Right atrium auricular region (tissue), 2 donors: ENCODE results near the gene SEMA7A. TPM values are rescaled to one million over a fixed set of nuclear protein-coding genes. Genes with fewer than 3 reads are reported as not detected.
"Not testable (repeated sequence)": the region's sequence is repeated elsewhere in the genome, so short reads cannot be mapped to it uniquely, and the experiment has no call there.

Experiments used
- DNase-seq: peaks from one replicate; pipeline ENCODE4 v3.0.0-alpha.2; 2019; ENCODE audit warnings: low spot score
- H3K27ac ChIP-seq, 2 donors: fragments of 200-600 bp; sonication (generic); 1 replicate in 1 of 2; 2 replicates in 1 of 2; pipeline ENCODE4 v1.5.1; 2016 to 2019
- H3K27me3 ChIP-seq, 2 donors: fragments of 200-600 bp; sonication (generic); one replicate each; pipeline versions ENCODE4 v1.5.1 to v1.6.0; 2017 to 2019
- H3K36me3 ChIP-seq: fragments of 200-600 bp; sonication (generic); one replicate; pipeline ENCODE4 v1.5.1; 2016
- H3K4me1 ChIP-seq, 2 donors: fragments of 200-600 bp; sonication (generic); one replicate each; pipeline versions ENCODE4 v1.5.1 to v1.6.0; 2017 to 2019
- H3K4me3 ChIP-seq, 2 donors: fragments of 200-600 bp; sonication (generic); 1 replicate in 1 of 2; 2 replicates in 1 of 2; pipeline ENCODE4 v1.5.1; 2017 to 2019; ENCODE audit warnings: mild to moderate bottlenecking in 1 of 2, moderate library complexity in 1 of 2
- H3K9me3 ChIP-seq, 2 donors: fragments of 200-600 bp; sonication (generic); one replicate each; pipeline ENCODE4 v1.5.1; 2019
- CTCF ChIP-seq, 2 donors: fragments of 200-600 bp; sonication (generic); IDR thresholded peaks; one replicate each; pipeline ENCODE4 v1.5.1; 2019; ENCODE audit warnings: antibody characterized with exemption in 2 of 2
- total RNA-seq, 2 donors: library from RNA; depleted of rRNA; stranded (reverse); fragments of >200 nt; gene quantifications; one replicate each; pipeline ENCODE4 v1.1.0, GENCODE V29; 2016

The SEMA7A gene
- total RNA-seq, 2 donors from 2014 or later: 1.0 to 2.9 TPM

DNA sequence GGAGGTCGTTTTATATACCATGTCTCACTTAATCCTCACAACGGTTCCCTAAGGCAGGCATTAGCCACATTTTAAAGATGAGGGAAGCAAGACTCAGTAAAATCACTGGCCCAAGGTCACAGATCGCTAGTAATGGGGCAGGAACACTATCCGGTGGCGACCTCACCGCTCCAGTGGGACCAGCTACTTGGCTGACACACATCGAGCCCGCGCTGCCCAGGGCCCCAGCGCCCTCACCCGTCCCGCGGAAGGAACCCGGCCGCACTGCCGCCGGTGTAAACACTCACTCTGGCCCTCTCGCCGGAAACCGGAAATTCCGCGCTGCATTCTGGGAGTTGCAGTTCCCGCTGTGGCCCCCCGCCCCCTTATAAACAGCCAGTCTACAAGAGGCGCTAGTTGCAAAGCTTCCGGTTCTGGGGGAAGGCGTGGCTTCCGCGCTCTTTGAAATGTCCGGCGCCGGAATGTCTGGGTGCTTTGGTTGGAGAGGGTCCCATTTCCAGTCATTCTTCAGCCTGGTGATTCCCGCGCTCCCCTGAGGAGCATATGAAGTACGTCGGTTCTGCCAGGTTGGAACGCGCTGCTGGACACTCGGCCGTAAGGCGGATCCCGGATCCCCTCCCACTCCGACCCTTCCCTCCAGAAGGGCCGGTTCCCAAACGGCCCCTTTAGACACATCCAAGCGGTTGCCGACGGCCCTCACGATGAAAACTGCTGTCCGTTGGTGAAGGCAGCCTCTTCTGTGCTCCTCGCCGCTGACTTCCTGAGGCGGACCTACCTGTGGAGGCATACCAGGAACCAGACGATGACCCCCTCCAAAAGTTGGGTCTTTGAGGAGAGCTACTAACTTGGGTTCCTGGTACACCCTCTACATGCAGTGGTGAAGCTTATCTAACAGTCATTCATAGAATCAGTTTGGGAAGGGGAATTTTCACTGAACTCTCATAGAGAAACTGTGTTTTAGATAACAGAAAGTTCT lies 27.4 kb upstream of the SEMA7A start, which contains the start of gene UBL7:
Gene UBL7, minus strand, starts transcription at position 290 of the 976 bp plus-strand sequence. CDS start 2,293 bp downstream, outside the sequence.
- Histone ChIP-seq H3K9me3 (no peaks in the 10 kb centered on the region), H3K4me1 (peaks cover 0 to 17% of the 10 kb centered on the region in 2 donors), H3K27me3 (no peaks in the 10 kb centered on the region), H3K27ac (peak within 1 kb of the TSS; percentile 83), H3K36me3 (peaks cover 17% of the 10 kb centered on the region), H3K4me3 (peak within 1 kb of the TSS; percentile 65 to 70)
- DNase-seq: peak; percentile 99
- peak in 1 of 2 donors; percentile 44 for TF ChIP-seq CTCF (IDR thresholded peaks at IDR 0.05)

DNA sequence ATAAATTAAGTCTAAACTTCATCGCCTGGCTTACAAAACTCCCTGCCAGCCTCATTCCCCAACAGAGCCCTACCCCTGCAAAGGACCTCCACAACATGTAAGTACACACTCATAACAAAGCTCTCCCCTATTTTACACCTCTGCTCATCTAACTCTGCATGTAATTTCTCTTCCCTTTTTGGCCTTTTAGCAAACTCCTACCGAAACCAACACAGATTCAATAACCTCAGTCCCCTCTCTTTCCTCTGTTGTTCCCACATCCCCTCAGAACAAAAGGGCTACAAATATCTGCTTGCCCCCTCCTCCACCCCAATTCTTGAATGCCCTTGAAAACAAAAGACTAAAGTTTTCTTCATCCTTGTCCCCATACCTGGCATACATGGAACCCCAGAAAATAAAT lies 26.5 kb upstream of the SEMA7A start:
- H3K27me3 ChIP-seq: no peaks in the 10 kb centered on the region
- peaks cover 0 to 17% of the 10 kb centered on the region in 2 donors for H3K4me1 ChIP-seq
- H3K9me3 ChIP-seq: no peaks in the 10 kb centered on the region
- peak overlapping the region; percentile 83 for H3K27ac ChIP-seq
- peaks cover 26% of the 10 kb centered on the region for H3K36me3 ChIP-seq
- no peak for TF ChIP-seq CTCF (IDR thresholded peaks at IDR 0.05)
- DNase-seq: no peak
- H3K4me3 ChIP-seq: peak overlapping the region; percentile 65 to 70

GRCh38 chr15:74459798-74460197 lies 26.0 kb upstream of the SEMA7A start:
- DNase-seq, H3K27me3 ChIP-seq, H3K27ac ChIP-seq, H3K9me3 ChIP-seq: not testable (repeated sequence)
- Histone ChIP-seq H3K4me3 (peak overlapping the region in 1 of 2 donors; percentile 65), H3K4me1 (peaks cover 0 to 17% of the 10 kb centered on the region in 2 donors), H3K36me3 (peaks cover 31% of the 10 kb centered on the region)

DNA sequence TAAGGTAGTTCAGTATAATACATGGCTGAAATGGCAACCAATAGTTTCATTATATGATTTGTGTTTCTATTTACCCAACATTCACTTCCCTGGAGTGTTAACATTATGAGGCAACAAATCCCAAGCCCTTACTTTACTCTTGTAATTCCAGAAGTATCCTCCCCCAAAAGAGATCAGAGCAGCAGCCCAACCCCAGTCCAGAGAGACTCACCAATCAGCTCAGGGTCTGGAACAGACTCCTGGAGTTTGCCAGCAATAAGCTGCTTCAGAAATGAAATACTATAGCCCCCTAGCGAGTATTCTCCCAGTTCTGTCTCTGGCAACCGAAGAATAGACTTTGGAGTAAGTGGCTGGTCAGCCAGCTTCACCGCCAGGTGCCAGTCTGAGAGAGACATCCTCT lies 24.7 kb upstream of the SEMA7A start:
- Histone ChIP-seq H3K27ac (no peak overlapping the region), H3K9me3 (no peaks in the 10 kb centered on the region), H3K27me3 (no peaks in the 10 kb centered on the region), H3K36me3 (peaks cover 42% of the 10 kb centered on the region), H3K4me3 (no peak overlapping the region), H3K4me1 (peaks cover 0 to 17% of the 10 kb centered on the region in 2 donors)
- DNase-seq: no peak
- no peak for TF ChIP-seq CTCF (IDR thresholded peaks at IDR 0.05)

DNA sequence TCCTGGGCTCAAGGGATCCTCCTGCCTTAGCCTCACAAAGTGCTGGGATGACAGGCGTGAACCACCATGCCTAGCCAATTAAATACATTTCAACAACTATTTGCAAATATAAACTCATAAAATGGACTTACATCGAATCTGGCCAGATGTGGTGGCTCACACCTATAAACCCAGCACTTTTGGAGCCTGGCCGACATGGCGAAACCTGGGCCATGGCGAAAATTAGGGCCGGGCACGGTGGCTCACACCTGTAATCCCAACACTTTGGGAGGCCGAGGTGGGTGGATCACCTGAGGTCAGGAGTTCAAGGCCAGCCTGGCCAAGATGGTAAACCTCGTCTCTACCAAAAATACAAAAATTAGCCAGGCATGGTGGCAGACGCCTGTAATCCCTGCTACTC lies 23.3 kb upstream of the SEMA7A start:
- H3K36me3 ChIP-seq: peaks cover 56% of the 10 kb centered on the region
- H3K4me3 ChIP-seq: not testable (repeated sequence)

DNA sequence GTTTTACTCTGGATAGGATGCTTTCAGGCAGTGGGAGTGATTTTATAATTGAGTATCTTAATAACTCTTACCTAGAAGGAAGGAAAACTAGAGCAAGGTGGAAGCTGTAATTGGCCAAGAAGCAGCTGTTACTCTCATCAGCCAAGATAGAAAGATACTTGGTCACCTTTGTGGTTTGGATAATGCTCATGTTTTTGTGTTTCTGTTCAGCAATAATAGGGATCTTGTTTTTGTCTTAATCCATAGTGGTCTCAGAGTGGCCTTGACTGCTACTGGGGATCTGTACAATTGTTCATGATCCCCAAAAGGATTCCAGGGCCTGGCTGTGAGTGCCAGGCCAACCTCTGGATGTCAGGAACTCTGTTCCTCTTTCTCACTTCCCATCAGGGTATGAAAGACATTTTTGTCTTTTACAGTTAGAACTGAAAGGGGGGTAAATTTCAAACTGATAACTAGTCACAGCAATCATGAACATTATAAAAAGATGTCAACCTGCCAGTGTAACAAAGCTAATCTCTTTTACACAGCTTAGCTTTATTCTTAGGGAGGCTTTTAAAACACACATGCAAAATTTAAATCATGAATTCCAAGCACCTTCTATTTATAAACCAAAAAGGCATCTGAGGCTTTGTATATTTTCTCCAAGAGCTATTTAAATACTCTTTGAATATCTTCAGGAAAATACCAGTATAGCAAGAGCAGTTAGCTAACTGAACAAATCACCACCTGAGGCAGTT lies 21.2 kb upstream of the SEMA7A start:
- Histone ChIP-seq H3K36me3 (peaks cover 74% of the 10 kb centered on the region), H3K27ac (no peak overlapping the region)
- no peak for TF ChIP-seq CTCF (IDR thresholded peaks at IDR 0.05)

More for the DNA sequence above, 23.3 kb upstream of the SEMA7A start:
- not testable (repeated sequence) for DNase-seq, H3K27ac ChIP-seq, H3K27me3 ChIP-seq, H3K9me3 ChIP-seq
- H3K4me1 ChIP-seq: peaks cover 0 to 15% of the 10 kb centered on the region in 2 donors

More for the DNA sequence above, 21.2 kb upstream of the SEMA7A start:
- Histone ChIP-seq H3K9me3 (no peaks in the 10 kb centered on the region), H3K4me3 (no peak overlapping the region), H3K4me1 (peaks cover 0 to 1% of the 10 kb centered on the region in 2 donors), H3K27me3 (no peaks in the 10 kb centered on the region)
- no peak for DNase-seq
